Right lobe of liver (tissue), 4 donors: Measurements from ENCODE around the gene KRI1.

Experiments used
- POLR2A ChIP-seq: fragments of 450-650 bp; IDR thresholded peaks from one replicate; pipeline ENCODE4 v1.6.1; 2017; ENCODE audit warnings: antibody characterized with exemption, mild to moderate bottlenecking
- TF ChIP-seq, protein P1 (sequence below), 4 donors: fragments of 200-600 bp in 3 of 4; fragments of 450-650 bp in 1 of 4; IDR thresholded peaks; one replicate each; pipeline versions ENCODE4 v1.5.1 to v1.8.0; 2016 to 2022; ENCODE audit warnings: antibody characterized with exemption in 4 of 4, mild to moderate bottlenecking in 2 of 4
- donor health status: DM: no; HTN: no; CAD: no.
- donor health status: DM: no; HTN: no; CAD: no.
- donor health status: DM: no; HTN: yes; CAD: no.

DNA sequence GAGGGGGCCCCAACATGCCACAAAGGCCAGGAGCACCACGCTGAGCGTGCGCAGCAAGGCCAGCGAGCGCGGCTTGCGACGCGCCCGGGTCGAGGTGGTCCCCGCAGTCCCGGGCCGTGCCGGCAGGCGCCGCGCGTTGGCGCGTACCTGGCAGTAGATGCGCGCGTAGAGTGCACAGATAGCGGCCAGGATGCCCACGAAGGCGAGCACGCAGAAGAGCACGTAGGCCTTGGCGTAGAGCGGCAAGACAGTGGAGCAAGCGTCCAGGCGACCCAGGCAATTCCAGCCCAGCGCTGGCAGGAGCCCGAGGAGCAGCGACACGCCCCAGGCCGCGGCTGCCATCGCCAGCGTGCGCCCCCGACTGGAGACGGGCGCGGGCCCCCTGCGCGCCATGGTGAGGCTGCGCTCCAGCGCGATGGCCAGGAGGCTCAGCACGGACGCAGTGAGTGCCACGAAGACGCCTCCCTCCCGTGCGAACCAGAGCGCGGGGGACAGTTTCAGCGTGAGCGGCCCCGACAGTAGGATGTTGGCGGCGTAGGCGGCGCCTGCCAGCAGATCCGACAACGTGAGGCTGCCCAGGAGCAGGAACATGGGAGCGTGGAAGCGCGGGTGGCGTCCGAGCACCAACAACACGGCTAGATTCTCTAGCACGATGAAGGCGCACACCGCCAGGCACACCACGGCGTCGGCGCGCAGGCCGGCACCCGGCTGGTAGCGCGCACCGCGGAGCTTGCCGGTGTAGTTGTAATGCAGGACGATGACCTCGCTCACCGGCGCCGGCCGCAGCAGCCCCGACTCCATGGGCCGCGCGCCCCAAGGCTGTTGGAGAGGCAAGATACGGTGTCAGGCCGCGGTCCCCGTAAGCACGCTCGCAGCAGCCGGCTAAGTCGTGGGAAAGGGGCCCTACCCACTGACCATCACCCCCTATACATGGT lies 51.3 kb downstream of the KRI1 start:
- TF ChIP-seq, protein P1, sequence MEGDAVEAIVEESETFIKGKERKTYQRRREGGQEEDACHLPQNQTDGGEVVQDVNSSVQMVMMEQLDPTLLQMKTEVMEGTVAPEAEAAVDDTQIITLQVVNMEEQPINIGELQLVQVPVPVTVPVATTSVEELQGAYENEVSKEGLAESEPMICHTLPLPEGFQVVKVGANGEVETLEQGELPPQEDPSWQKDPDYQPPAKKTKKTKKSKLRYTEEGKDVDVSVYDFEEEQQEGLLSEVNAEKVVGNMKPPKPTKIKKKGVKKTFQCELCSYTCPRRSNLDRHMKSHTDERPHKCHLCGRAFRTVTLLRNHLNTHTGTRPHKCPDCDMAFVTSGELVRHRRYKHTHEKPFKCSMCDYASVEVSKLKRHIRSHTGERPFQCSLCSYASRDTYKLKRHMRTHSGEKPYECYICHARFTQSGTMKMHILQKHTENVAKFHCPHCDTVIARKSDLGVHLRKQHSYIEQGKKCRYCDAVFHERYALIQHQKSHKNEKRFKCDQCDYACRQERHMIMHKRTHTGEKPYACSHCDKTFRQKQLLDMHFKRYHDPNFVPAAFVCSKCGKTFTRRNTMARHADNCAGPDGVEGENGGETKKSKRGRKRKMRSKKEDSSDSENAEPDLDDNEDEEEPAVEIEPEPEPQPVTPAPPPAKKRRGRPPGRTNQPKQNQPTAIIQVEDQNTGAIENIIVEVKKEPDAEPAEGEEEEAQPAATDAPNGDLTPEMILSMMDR (IDR thresholded peaks at IDR 0.05), result no peak
- no peak for TF ChIP-seq POLR2A
